ENCODE measurements around the gene MARCHF10.
A peak's percentile ranks its signal among the peaks of the same experiment; 100 is the strongest.

MARCHF10 gene

DNA sequence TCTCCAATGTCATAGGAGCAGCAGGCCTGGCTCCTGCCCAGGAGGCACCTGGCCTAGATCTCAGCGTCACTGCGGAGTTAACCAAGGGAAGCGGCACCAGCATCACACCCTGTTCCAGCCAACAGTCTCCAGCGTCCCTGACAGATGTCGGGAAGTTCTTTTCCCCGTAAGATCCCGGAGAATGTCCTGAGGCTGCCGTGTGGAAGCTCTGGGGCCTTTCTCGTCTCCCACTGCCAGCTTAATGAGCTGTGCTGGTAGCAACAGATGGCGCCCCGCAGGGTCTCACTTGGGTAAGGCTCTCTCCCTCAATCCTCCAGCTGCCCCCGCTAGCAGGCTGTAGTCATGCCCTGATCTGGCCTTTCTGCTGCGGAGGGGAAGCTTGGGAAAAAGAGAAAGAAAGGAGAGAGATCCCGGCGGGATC, 57.5 kb downstream of the MARCHF10 start:
- no peak for DNase-seq (ENCODE audit: low read depth)

DNA sequence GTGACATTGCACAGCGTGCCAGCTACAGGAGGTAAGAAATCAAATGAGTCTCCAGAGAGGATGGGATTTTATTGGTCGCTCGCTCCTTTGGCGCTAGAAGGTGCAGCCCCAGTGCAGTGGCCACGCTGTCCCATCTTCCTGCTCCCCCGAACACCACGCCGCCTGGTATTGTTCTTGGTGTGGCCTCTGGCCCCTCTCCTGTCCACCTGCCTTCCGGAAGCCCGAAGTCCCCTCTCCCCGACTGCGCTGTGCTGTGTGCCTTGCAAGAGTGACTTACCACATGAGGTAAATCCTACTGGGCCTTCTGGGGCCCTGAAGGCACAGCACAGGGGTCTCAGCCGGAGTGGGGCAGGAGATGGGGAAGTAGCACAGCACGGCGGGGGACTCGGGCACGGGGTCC, 58.2 kb downstream of the MARCHF10 start:
- DNase-seq (ENCODE audit: low read depth), result no peak

DNA sequence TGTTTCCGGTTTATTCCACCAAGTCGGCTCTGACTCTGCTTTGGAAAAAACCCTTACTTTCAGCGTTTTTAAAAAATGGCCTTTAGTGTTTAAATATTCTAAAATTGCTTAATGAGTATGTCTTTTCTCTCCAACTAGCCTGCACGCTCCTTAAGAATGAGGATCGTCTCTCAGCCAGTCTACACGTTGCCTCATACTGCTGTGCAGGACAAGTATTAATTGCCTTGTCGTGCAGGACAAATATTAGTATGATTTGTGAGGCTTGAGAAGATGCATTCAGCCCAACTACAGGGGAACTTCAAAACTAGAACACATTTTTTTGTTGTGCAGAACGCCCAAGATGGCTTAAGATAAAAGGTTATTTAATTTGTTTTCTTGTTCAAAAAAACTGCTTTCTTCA, 61.2 kb downstream of the MARCHF10 start:
- DNase-seq (ENCODE audit: low read depth), result peak; percentile 39

DNA sequence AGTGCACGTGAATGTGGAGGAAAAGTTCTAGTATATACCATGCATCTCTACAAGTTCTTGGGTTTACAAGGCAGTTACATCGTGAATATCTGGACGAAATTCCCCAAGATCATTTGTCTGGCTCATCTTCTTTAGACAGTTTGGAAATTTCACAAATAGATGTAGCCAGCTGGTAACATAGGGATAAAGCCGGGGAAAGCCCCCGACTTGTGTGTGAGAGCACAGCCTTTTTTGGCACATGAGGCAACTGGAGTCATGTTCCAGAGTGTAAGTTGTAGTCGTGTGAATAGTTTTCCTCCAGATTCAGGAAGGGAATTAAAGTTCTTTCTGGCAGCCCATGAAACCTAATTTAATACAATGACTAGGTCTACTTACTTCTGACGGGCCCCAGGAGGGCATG, 62.3 kb downstream of the MARCHF10 start:
- no peak for DNase-seq (ENCODE audit: low read depth)

DNA sequence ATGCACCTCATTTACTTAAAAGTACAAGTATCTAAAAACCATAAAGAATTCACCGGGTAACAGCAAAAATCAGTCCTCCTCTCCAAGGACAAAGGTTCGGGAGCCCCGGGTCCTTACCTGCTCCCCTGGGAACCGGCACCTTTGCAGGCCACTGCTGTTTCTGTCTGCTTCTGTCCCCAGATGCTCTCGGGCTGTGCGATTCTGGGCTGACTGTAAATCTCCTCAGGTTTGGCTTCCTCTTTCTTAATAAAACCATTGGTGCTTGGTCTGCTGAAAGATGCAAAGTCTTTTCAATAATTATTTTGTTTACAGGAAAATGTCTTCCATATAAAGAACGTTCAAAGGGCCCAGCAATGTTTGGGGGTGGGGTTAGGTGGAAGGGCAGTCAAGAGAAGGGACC, 63.9 kb downstream of the MARCHF10 start:
- no peak for DNase-seq (ENCODE audit: low read depth)

DNA sequence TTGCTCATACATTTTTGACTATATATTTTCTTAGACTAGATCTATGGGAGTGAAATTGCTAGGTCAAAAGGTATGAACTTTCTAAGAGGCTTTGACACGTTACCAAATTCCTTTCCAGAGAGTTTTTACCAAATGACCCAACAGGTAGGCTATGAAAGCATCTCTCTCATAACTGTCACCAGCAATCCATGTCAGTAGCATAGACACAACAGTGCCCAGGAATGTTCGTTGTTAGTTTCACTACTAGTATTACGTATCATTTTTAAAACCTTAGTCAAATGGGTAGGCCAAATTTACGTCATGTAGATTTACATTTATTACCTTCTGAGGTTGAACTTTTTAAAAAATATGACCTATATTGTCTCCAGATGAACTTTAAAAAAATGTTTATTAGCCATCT, 66.8 kb downstream of the MARCHF10 start:
- no peak for DNase-seq (ENCODE audit: low read depth)

DNA sequence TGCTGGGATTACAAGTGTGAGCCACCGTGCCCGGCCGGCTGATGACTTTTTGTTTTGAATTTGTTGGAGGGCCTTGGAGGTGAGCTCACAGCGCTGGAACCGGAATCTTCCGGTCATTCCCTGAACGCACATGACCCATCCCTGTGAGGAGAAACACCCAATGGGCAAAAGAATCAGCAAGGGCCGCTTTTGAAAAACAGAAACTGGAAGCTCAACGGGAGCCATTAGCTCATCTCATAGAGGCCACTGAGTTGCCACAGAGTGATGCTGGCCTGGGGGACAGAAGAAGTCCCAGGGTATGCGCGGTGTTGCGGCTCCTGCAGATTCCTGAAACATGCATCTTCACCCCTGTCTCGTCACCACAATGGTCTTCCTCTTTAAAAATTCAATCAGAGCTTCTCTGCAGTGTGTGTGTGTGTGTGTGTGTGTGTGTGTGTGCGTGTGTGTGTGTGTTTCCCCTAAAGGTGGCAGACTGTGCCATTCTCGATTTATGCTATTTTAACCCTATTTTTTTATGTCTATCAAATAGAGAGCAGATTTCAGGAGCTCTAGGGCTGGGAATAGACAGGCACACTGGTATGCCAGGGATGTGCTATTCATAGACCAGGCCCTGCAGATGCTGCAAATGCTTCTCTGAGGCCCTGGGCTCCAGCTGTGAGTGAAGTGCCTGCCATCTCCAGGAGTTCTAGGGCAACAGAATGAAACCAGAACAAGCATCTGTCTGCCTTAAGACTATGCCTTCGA, 68.3 kb downstream of the MARCHF10 start:
- DNase-seq (ENCODE audit: low read depth), result peak; percentile 62

DNA sequence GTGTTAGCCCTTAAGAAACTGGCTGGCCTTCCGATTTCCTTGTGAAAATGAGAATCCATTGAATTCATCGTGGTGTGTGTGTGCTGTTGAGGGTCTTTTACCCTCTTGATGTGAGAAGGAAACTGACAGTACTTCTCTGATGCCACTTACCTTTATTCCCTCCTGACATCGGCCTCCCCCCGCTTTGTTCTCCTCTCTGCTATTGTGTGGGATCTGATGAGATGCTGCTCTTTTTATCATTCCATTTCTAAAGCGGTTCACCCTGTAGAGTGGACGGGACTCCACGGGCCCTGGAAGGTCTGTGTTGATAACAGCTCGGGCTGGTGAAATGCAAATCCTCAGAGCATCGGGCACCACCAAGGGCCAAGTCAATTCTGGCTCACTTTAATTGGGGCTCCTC, 69.8 kb downstream of the MARCHF10 start:
- DNase-seq (ENCODE audit: low read depth), result no peak

DNA sequence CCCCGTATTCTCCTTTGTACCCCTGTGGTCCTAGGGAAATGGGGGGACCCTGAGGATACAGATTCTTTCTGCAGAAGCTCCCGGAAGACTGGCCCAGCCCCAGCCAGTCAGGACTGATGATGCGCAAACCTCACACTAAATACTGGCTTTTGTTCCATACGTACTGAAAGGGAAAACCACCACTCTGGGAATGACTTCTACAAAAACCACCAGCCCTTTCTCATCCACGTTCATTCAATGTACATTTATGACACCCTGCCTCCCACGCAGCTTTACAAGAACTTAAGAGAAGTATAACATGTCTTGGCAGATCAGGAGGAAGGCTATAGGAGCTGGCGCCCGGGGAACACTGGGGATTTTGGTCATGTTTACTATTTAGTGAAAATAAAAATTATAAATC, 70.6 kb downstream of the MARCHF10 start:
- no peak for DNase-seq (ENCODE audit: low read depth)

DNA sequence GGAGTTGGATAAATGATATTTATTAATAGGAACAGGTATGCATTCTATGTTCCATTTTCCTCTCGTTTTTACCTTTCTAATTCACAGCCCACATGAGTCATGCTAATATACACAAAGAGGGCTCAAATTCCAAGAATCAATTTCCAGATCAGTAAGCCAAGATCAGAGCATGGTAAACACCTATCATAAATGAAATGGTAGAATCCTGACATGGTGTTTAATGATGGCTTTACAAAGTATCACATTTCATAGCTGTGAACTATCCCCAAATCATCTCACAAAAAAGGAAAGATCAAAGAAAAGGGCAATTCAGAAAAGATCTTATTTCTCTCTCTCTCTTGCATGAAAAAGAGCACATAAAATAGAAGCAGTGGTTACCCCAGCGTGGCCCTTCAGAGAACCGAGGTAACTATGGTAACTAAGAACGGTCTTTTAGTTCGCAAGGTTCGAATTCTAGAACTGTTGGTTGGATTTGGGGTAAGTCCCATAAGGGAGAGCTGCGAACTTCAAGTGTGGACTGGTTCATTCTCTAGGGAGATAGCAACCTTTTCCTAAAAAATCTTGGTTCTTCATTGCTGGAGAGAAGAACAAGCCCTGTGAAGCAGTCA, 73.0 kb downstream of the MARCHF10 start:
- DNase-seq (ENCODE audit: low read depth), result no peak

DNA sequence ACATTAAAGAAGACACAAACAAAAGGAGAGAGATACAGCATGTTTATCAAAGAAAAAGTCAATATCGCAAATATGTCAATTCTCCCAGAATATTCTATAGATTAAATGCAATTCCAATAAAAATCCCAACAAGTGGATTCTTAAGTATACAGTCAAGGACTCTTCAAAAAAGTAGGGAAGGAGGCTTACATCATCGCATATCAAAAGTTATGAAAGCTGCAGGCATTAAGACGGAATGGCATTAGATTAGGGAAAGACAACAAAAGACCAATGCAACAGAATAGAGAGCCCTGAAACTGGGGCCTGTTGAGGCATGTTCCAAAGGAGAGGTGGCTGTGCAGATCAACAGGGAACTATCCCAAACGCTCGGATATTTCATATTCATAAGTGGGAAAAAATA, 76.0 kb downstream of the MARCHF10 start:
- no peak for DNase-seq (ENCODE audit: low read depth)

DNA sequence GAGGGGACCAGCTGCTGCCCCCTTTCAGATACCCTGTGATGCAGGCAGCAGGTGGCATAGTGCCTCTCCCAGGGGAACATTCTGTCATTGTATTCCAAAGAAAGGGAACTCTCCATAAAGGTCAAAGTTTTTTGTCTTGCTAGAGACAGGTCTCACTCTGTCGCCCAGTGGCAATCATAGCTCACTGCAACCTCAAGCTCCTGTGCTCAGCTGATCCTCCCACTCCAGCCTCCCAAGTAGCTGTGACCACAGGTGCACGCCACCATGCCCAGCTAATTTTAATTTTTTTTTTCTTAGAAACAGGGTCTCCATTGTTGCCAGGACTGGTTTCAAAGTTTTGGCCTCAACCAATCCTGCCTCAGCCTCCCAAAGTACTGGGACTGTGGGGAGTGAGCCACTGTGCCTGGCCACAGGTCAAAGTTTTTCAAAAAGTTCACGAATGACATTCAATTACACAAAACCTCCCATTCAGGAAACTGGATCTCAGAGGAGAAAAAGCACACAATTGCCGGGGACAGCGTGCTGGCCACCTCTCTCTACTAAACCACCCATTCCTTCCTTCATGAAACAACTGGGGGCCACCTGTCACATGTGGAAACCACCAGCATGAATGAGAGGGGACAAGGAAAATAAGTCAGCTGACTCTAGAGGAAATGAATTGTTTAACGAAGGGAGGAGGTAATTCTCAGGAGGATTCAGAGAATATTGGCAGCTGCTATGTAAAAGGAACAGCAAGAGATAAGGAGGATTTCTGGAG, 80.0 kb downstream of the MARCHF10 start:
- DNase-seq (ENCODE audit: low read depth), result no peak

DNA sequence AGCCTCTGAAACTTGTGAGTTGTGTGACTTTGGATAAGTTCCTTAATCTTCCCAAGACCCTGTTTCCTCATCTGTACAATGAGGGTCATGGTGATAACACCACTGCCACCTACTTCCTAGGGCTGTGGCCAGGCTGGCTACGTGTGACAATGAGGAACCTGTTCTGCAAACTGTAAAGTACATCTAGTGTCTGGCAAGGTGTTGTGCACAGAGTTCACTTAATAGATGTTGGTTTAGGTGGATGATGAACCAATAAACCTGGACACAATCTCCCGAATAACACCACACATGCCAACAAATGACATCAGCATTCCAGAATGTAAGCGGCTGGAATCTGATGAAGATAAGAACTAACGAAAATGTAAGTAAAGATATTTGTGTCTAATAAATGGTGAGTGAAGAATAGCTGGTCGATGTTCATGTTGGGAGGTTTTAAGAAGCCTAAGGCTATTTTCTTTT, 82.3 kb downstream of the MARCHF10 start:
- DNase-seq (ENCODE audit: low read depth), result no peak

DNA sequence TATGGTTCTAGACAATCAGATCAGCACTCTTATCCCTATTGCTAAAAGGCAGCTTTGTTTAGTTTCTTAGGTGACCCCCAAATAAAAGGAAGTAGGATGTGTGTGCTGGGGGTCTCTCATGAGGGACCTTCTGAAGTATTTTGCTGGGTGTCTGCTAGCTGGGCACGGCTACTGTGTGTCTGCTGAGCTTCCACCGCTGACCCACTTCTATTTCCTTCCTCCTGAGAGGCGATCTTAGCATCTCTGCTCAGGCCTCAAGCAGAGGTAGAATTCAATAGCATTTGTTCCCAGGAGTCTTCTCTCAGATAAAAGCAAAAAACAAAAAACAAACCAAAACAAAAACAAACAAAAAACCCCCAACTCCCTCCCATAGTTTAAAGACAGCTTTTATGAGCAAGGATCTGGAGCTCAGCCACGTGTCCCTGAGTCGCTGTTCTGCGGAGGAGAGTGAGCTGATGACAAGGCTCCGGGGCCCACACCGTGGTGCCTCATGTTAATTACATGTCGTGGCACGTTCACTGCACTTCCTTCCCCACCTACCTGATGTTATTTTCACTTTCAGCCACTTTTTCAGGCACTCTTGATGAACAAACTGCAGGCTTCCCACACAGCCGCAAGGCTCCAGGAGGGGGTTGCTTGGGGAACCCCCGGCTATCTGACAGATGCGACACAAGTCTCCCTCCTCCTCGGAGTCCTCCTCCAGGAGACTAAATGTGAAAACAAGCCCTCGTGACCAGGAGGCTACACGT, 83.5 kb downstream of the MARCHF10 start:
- no peak for DNase-seq (ENCODE audit: low read depth)

DNA sequence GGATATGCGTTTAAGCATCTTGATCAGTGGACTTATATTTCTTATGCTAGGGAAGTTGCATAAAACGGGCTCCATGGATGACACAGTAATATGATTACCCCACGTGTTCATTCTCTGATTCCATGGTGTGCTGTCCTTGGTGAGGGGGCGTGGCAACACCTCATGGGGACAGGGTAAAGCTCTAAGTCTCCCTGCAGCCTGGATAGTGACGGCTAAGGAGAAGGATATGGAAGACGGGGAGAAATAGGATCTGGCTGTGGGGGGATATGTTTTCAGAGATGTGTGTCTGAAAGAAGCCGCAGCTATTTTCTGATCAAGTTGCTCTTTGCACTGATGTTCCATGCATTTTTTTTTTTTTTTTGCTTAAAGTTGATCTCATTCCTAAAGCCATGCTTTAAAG, 84.3 kb downstream of the MARCHF10 start:
- DNase-seq (ENCODE audit: low read depth), result no peak

DNA sequence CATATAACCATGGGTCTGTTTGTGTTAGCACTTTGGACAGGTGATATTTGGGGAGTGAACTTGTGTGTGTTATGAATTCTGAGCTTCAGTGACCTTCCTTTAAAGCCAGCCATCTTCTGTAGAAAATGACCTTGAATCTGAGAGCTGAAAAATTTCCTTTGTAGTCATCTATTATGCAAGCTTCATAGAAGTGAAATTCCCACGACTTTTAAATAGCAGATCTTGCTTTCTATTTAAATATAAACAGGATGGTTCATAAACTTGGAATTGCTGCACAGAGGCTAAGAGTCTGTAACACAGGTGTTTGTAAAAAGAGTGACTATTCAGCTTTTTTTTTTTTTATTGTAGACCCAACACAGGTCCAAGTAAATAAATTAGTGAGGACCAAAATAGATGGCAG, 85.5 kb downstream of the MARCHF10 start:
- no peak for DNase-seq (ENCODE audit: low read depth)

DNA sequence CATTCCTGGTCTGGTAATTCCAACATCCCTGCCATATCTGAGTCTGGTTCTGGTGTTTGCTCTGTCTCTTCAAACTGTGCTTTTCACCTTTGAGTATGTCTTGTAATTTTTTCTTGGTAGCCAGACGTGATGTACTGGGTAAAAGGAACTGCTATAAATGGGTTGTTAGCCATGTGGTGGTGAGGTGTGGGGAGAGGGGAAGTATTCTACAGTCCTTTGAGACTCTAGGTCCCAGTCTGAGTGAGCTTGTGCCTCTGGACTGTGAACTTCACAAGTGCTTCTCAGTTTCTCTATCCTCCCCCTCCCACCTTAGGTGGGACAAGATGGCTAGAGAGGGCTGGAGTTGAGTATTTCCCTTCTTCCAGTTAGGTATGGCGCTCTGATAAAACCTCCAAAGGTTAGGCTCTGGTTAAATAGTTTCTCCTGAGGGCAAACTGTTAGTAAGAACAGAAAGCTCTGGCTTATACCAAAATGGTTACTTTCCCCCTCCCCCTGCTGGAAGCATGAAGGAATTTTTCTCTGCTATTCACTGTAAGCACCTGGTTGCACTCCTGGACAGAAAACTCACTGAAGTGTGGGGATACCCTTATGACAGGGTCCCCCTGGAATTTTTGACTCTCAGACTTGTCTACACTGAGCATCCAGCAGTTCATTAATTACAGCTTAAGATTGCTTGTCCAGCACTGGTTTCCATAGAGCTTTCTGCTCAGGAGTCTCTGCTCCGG, 87.8 kb downstream of the MARCHF10 start:
- no peak for DNase-seq (ENCODE audit: low read depth)

DNA sequence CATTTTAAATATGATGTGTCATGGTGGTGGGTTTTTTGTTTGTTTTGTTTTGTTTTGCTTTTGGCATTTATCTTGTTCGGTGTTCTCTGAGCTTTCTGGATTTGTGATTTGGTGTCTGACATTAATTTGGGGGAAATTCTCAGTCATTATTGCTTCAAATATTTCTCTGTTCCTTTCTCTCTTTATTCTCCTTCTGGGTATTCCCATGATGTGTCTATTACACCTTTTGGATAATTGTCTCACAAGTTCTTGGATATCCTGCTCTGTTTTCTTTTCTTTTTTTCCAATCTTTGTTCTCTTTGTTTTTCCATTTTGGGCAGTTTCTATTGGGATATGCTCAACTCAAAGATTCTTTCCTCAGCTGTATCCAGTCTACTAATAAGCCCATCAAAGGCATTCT, 88.5 kb downstream of the MARCHF10 start:
- DNase-seq (ENCODE audit: low read depth), result no peak

DNA sequence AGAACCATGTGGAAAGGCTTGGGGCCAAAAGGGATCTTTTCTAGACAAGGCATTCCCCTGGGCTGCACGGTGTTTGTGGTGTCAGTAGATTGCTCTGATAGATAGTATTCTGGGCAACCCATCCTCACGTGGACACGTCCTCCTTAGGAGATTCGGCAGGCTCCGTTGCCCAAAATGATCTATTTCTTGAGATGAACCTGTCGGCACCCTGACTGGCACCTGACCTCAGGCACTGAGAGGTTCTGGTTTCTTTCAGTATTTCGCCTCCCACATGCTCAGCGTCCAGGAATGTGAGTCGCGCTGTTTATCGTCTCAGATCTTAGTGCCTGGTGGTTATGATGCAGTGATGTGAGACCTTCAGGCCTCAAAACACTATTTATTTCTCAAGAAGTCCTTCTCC, 89.7 kb downstream of the MARCHF10 start:
- no peak for DNase-seq (ENCODE audit: low read depth)

DNA sequence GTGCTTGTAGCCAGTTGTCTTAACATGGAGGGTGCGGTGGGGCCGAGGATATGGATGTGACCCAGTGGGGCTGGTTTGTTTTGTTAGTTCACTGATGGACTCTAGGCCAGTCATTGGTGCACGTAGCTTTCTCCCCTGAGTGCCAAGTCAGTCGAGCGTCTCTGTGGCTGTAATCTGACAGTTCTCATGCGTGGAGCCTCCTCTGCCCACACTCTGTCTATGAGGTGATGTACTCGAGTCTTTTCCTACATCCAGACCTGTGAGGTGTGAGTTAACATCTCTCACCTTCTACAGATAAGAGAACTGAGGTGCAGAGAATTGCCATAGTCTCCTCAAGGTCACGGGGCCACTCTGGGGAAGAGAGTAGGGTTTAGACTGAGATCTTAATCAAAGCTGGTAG, 90.2 kb downstream of the MARCHF10 start:
- DNase-seq (ENCODE audit: low read depth), result no peak

DNA sequence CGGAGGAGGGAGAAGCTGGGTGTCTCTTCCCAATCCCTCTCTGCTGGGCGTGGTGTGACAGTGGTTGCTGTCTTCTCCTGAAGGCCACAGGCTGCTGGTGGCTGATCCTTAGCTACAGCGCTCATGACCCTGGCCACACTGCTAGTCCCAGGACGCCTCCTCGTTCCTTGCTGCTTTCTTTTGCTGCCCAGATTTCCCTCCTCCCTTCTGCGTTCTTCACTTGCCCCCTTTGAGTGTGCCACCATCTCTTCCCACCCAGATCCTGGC, 90.6 kb downstream of the MARCHF10 start:
- DNase-seq (ENCODE audit: low read depth), result no peak

All from fibroblast of gingiva (primary cell).